Muscle of back (tissue), 11 donors: ENCODE data around the gene PDE2A. TPM values are rescaled to one million over a fixed set of nuclear protein-coding genes. Genes with fewer than 3 reads are reported as not detected.

Experiments
- DNase-seq, 3 donors: peaks; one replicate each; pipeline versions ENCODE4 v3.0.0 to v3.0.0-alpha.2; 2013
- polyA plus RNA-seq, 10 donors: library from polyadenylated mRNA; unstranded; fragments of 120-200 nt; gene quantifications; one replicate each; pipeline ENCODE4 v1.2.1, GENCODE V29; 2013; ENCODE audit not compliant: insufficient read length in 10 of 10

Gene PDE2A
- polyA plus RNA-seq, 10 donors: 10.3 to 25.0 (median 17.9) TPM

DNA sequence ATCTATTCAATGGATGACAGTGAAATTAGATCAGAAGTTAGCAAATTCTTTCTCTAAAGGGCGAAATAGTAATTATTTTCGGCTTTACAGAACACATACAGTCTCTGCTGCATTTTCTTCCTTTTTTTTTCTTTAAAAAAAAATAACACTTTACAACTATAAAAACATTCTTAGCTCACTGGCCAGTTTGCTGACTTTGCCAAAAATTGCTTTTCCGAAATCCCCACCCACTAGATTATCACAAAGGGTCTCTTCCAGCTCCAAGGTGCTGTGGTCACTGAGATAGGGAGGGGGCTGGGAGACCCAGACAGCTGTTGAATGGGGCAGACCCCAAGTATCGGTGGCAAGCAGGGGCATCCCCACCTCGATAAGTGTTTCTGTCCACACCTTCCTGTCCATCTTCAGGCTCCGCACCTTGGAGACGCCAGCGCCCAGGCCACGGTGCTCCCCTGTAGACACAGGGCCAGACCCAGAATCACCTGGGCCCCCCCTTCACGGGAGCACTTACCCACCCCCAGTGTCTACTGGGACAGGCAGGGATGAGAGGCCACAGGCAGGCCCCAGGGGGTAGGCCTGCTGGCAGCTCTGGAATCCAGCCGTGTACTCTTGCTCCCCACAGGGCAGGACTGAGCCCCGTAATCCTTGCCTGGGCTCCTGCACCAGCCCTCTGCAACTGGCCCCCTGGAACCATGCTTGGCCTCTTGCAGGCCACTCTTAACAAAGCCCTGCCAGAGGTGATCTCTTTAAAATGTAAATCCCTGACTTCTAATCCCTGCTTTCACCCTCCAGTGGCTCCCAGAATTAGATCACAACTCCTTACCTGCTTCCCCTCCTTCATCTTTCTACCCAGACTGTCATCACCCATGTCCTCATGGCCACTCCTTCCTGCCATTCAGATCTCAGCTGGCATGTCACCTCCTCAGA lies 31.5 kb upstream of the PDE2A start:
- no peak for DNase-seq

DNA sequence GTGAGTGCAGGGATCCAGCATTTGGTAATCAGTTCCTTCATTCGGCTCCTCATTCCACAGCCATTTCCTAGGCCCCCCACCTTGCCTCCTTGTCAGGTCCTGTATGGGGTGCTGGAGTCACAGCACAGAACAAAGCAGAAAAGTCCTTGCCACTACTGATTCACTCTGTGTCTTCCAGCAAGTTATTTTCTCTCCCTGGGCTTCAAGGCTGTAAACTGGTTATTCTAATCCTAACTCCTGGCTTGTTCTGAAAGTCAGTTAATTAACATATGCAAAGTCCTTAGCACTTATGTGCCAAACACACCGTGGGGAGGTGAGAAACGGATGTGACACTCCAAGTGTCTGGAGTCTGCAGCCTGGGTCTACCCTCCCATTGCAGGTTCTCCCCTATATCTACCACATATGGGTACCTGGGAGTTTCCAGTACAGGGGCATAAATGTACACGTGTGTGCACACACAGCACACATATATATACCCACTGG lies 30.6 kb upstream of the PDE2A start:
- peak in 1 of 3 donors; percentile 23 for DNase-seq

DNA sequence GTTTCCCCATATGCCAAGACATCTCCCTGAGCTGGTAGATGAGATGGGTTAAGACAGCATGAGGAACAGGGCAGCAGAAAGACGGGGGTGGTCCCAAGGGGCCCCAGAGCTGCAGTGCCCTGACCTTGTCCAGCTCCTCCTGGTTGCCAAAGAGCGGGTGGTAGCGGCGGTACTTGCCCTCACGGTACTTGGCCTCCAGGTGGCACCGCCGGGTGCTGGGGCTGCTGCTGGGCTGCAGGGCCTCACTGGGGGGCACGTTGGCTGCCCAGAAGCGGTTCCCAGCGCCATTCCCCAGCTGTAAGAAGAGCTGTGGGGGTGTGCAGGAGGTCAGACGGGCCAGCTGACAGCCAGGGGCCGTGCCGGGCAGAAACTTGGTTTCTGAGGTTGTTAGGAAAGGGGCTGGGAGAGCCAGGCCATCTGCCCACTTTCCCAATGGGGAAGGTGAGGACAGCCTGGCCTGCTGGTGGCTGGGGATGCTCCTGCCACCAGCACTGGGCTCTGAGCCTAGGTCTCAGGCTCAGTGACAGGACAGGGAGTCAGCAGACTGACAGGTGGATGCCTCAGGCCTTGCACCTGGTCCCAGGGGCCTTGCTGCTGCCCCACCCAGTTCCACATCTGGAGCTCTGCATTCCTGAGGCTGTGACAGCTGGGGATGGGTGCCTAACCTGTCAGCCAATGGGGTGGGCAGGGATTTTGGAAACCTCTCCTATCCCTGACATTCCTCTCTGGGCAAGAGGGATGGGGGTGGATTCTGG lies 30.0 kb upstream of the PDE2A start:
- peak in 1 of 3 donors; percentile 51 for DNase-seq

DNA sequence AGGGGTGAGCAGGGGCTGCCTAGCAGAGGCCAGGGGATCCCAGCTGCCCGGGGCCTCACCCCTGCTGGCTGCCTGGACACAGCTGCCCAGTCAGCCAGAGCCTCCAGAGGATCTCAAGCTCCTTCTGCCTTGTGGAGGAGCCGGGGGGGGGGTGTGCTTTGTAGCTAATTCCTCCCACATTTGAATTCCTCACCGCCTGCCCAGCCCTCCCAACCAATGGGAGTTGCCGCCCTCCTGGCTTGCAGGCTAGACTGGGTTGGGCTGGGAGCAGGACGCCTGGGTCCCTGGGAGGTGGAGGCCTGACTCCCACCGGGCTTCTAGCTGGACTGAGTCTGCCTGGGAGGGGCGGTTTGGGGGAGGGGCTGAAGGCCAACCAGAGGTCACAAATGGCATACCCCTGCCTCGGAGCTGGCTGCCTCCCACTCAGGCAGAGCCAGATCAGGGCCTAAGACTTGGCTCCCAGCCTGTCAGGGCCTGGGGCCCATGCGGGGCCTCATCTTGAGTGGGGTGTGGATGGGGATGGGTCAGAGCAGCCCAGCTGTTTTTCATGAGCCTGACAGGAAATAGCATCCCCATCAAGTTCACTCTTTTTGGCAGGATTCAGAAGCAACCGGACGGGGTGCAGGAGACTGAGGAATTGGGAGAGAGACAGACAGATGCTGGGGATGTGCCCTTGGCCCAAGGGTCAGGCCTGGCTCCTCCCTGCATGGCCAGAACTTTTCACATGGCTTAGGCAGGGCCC lies 29.2 kb upstream of the PDE2A start:
- DNase-seq: peak; percentile 70 to 95 (median 89)

DNA sequence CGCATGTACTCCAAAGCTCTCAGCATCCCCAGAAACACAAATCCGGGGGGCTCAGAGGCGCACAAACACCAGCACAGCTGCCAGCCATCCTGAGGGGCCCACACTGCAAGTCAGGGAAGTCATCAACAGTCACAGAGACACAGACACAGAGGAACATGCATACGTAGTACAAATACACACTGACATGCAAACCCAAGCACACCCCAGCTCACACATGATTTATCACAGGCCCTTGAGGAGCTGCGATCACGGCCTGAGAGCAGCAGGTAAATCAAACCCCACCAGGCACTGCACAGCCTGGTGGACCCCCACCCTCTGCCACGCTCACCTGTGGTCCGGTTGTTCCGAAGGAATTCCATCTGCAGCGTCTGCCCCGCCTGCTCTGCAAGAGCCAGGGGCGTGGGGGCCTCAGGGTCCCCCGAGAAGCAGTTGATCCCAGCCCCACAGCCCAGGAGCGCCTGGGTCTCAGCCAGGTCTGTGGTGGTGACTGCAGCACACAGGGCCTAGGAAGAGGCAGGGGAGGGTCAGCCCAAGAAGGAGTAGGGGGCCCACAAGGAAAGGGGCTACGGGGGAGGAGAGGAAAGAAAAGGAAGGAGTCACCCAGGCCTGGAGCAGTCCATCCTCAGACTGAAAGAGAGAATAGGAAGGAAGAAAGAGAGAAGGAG lies 28.5 kb upstream of the PDE2A start:
- no peak for DNase-seq

DNA sequence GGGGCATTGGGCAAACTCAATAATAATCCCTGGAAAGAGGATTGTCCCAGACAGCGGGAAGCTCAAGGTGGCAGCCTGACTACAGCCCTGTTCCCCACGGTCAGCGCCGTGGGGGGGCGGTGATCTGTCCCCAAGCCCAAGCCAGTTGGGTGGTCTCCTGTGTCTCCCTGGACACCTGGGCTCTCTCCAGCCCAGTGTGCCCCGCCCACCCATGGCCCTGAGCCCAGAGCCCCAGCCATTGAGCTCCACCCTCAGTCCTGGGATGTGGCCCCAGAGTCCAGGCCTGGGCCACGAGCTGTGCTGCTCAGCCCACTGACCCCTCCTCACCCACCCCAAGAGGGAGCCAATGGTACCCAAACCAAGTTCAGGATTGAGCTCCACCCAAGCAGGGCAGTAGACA lies 27.9 kb upstream of the PDE2A start:
- peak in 1 of 3 donors; percentile 52 for DNase-seq

DNA sequence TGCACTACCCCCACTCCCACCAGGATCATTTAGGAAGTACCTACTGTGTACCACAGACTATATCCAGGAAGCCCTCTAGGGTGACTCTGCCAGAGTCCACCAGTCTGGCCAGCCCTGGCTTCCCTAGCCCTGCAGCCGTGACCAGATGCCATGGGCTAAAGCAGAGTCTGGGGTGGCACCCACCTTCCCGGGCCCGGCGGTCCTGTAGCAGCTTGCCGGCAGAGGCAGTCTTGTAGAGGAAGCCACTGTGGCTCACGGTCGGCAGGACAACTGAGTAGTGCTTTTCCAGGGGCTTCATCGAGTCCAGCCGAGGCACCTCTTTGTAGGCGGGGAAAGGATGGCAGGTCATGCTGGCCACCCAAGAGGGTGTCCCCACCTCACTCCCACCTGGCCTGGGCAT lies 27.2 kb upstream of the PDE2A start:
- peak in 1 of 3 donors; percentile 20 for DNase-seq

DNA sequence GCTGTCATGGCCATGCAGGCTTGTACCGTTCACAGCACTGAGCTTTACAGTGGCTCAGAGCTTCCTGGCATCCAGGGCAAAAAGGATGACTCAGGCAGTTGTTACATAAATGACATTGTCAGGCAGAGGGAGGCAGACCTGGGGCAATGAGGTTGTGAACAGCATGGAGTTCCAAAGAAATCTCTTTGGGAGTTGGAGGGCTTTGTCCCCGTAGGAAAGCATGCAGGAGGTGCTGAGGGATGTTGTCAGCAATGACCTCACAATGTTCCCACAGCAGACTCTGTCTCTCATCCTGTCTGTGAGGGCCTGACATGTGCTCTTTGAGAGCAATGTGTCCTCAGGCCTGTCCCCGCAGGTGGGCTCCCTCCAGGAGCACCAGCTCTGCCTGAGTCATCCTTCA lies 25.9 kb upstream of the PDE2A start:
- DNase-seq: no peak

DNA sequence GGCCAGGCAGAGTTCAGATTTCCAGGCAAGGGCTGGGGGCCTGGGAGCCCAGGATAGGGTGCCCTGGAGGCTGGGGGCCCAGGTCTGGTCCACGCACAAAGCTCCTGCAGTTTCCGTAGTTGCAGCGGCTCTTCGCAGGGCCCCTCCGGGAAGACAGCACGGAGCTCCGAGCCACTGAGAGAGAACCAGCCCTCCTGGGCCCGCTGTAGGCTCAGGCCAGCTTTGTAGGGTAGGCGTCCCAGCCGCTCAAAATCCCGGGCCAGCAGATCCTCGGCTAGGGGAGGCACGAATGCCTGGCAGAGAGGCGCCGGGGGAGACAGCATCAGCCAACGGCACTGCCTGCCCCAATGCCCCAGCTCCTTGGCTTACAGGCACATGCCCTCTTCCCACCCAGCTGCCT lies 23.6 kb upstream of the PDE2A start:
- no peak for DNase-seq

DNA sequence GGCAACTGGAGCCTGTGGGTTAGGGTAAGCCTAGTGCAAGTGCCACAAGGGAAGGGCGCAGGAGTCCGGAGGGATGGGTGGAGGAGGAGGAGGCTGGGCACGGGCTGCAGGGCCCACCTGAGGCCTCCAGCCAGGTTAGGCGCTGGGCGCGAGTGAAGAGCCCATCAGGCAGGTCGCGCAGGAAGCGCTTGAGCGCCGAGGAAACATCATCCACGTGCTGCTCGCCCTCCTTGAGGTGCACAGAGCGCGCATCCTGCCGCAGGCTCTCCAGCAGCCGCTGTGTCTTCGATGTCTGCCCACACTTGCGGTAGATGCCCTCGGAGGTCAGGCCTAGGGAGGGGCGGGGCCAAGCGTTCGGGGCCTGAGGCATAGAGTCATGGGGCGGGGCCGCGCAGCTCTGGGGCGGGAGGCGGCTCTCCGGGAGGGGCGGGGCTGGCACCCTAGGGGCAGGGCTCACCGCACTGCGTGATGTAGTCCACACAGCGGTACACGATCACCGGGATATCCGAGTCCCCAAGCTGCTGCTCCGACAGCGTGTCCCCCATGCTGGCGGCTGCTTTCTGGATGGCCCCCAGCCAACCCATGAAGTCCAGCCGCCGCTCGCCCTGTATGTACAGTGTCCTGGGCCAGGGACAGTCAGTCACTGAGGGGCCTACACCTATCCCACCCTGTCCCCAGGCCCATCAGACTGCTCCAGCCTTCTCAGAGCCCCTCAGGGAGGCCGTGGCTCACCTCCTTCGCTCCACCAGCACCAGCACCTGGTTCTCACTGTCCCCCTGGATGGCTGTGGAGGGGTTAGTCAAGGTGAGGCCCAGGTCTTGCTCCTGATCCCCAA lies 22.9 kb upstream of the PDE2A start:
- DNase-seq: peak in 1 of 3 donors; percentile 19

DNA sequence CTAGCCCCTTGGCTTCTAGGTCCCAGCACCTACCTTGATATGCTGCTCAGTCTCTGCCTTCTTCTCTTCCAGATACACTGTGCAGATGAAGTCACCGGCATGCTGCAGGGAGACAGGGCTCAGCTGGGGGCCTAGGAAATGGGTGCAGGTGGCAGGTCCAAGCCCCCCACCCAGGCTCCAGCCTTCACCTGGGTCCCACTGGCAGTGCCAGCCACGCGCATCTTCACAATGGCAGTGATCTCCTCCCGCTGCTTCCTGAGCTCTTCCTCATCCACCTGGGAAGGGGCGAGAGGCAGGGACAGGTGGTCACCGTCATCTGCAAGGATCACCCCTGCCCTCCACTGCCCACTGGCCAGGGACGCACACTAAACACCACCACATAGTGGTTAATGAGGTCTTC lies 21.1 kb upstream of the PDE2A start:
- no peak for DNase-seq

DNA sequence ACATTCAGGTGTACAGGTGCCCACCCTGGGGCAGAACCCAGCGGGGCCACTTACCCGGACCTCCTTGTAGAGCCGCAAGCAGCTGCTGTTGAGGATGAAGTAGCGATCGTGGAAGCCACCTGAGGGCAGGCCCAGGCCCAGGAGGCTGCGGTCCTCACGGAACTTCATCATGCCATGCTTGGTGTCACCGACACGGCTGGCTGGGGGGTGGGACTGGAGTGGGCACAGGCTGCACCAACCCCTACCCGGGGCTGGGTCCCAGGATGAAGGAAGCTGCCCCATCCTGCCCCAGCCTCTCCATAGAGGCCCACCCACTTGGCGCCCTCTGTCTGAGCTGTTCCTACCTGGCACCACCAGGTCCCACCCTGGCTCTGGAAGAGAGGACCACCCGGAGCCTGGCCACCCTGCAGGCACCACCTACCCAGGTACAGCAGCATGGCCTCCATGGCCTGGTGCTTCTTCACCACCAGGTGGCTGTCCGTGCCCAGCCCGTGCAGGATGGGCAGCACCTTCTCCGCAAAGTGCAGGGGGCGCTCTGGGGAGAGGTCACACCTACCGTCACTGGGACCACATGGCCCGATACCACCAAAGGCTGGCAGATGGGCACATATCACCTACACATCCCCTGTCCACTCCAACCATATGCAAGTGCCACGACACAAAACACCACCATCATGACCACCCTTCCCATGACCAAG lies 19.2 kb upstream of the PDE2A start:
- DNase-seq: no peak

DNA sequence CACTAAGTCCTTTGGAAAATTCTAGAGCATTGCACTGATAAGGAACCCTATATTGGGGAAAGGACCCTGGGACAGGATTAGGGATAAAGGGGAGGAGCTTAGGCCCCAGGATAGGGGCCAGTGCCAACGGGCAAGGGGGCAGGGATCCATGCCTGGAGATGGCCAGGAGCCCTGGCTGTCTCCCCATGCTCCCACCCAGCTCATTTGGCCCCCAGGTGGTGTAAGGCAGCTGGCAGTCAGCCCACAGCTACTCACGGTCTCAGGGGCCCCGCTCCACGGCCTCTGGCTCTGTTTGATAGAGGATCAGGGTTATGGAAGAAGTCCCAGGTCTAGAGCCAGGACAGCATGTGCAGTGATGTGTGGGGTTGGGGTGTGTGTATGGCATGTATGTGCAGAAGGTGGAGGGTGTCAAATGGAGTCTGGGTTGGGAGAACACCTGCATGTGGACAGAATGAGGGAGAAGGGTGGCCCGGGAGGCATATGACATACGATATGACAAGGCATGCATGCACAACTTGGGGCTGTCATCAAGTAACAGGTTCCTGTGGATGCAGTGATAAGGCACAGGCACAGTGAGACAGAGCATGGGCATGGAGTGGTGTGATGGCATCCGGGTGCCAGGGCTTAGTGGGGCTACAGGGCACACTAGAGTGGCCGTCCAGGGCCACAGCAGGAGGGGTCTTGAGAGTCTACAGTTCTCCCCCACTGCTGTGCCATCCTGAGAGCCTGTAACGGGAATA lies 18.4 kb upstream of the PDE2A start:
- DNase-seq: no peak

DNA sequence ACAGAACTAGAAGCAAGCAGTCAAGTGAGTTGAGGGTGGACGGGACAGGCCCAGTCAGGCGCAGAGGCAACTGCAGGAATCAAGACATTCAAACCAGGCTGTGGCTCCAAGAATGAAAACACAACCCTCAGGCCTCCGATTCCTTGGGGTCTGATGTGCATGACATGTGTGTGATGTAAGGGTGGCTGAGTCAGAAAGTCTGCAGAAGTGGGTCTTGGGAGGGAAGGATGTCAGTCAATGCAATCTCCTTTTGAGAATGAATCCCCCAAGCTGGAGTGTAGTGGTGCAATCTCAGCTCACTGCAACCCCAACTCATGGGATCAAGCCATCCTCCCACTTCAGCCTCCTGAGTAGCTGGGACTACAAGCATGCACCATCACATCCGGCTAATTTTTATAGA lies 15.9 kb upstream of the PDE2A start:
- DNase-seq: no peak

DNA sequence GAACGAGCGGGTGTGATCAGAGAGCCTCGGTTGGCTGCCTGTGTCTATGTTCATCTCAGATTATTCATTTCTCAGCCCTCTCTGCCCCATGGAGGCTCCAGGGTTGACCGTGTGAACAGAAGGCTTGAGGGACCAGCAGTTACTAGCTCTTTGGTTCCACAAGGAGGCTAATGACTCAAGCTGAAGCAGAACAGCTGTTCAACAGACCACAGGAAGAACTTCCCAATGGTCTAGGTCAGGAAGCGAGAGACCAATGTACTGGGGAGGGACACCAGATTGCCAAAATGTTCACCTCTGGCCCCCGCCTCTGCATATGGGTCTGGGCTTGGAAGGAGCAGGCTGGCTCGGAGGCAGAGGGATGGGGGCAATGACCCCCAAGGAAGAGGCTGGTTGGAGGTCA lies 14.7 kb upstream of the PDE2A start:
- DNase-seq: no peak

DNA sequence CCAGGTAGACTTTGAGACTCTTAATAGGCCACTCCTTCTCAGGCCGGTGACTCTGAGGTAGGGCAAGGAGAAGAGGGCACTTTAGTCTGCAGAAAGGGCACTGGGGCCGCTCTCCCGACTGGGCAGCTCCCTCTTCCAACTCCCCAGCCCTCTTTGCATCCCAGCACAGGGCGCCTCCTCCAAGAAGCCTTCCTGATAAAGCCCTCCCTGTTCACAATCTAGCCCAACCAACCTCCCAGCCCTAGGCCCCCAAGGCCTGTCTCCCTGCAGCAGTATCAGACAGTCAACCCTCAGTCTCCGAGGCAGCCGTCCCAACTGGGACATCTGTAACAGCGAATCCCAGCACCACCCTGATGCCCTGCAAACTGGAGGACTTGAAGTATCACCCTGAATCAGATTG lies 14.3 kb upstream of the PDE2A start:
- no peak for DNase-seq

DNA sequence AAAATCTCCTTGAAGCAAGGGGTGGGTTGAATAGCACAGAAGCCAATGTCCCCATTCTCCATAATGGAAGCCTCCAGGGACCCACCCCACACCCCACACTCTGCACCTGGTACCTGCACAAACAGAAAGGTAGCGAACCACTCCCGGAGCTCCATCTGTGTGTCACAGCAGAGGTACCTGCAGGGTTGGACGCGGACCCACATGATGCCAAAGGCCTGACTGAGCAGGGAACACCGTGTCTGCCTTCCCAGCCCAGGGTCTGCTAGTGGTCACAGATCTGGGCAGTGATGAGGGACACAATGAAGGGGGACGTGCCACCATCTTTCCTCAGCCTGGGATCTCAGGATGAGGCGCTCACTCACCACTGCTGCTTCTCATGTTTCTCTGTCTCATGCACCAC lies 13.1 kb upstream of the PDE2A start:
- no peak for DNase-seq

DNA sequence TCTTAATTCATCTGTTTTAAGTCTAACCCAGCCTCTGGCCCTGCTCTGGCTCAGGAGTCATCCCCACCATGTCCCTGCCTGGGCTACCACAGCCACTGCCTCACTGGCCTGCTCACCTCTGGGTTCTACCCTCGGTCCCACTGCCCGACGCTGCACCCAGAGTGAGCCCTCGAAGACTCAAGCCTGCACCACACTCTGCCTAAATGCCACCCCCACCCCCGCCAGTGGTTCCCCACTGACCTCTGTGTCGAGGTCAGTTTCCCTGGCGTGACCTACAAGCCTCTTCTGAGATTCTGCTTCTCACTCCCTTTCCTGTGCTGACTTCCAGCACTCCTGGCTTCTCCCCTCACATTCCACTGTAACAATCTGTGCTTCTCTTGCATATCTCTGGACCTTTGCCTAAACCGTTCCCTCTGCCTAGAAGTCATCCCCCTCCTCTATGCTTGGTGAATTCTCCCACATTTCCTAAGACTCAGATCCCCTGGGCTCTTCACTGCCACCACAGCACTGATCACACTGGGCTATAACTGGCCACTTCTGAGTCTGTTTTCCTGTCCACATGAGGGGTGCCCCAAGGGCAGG lies 12.5 kb upstream of the PDE2A start:
- DNase-seq: peak in 1 of 3 donors; percentile 67
